CD4-positive, CD25-positive, alpha-beta regulatory T cell (primary cell): ENCODE measurements around the gene CEP104. TPM values are rescaled to one million over a fixed set of nuclear protein-coding genes. Genes with fewer than 3 reads are reported as not detected.

Source experiments
- ATAC-seq, 2 donors: fragments of 150-1000 bp; cut with Tn5 transposase; one replicate each; pipeline ENCODE4 v1.10.0; 2021; ENCODE audit warnings: low read depth in 2 of 2, moderate number of reproducible peaks in 2 of 2, moderate library complexity in 1 of 2
- DNase-seq, 3 donors: peaks; one replicate each; pipeline versions ENCODE4 v3.0.0 to v3.0.0-alpha.2; 2012 to 2022; ENCODE audit warnings: mixed read lengths in 1 of 3
- H3K27ac ChIP-seq: one replicate; pipeline ENCODE4 v1.7.0; 2013; ENCODE audit warnings: mild to moderate bottlenecking, low read length; ENCODE audit not compliant: insufficient read depth, poor library complexity, severe bottlenecking
- H3K27me3 ChIP-seq: one replicate; pipeline ENCODE4 v1.7.0; 2013; ENCODE audit warnings: low read length; ENCODE audit not compliant: control insufficient read depth, insufficient read depth
- H3K36me3 ChIP-seq: one replicate; pipeline ENCODE4 v1.7.0; 2013; ENCODE audit warnings: mild to moderate bottlenecking, low read length, moderate library complexity; ENCODE audit not compliant: control insufficient read depth, insufficient read depth
- H3K4me1 ChIP-seq: 2 replicates; pipeline ENCODE4 v1.7.0; 2013; ENCODE audit warnings: mild to moderate bottlenecking, low read length; ENCODE audit not compliant: insufficient read depth, control insufficient read depth, poor library complexity, severe bottlenecking
- H3K4me3 ChIP-seq: one replicate; pipeline ENCODE4 v1.7.0; 2013; ENCODE audit warnings: low read depth, mild to moderate bottlenecking, low read length, moderate library complexity
- H3K9me3 ChIP-seq, 2 experiments: 1 replicate in 1 of 2; 2 replicates in 1 of 2; pipeline ENCODE4 v1.7.0; 2013; ENCODE audit warnings: low read length in 2 of 2, mild to moderate bottlenecking in 1 of 2, moderate library complexity in 1 of 2; ENCODE audit not compliant: control insufficient read depth in 2 of 2
- H3K27ac Mint-ChIP-seq, 3 donors: one replicate each; pipeline ENCODE4 v1.8.0; 2020 to 2022; ENCODE audit warnings: mild to moderate bottlenecking in 3 of 3, mixed read lengths in 3 of 3, moderate library complexity in 2 of 3
- H3K27me3 Mint-ChIP-seq: one replicate; pipeline ENCODE4 v1.8.0; 2022; ENCODE audit warnings: mild to moderate bottlenecking, mixed read lengths
- H3K36me3 Mint-ChIP-seq: one replicate; pipeline ENCODE4 v1.8.0; 2020; ENCODE audit warnings: mixed read lengths
- H3K4me1 Mint-ChIP-seq, 4 donors: one replicate each; pipeline ENCODE4 v1.8.0; 2020 to 2022; ENCODE audit warnings: mixed read lengths in 4 of 4, mild to moderate bottlenecking in 1 of 4
- H3K4me3 Mint-ChIP-seq, 4 donors: one replicate each; pipeline ENCODE4 v1.8.0; 2020 to 2022; ENCODE audit warnings: mild to moderate bottlenecking in 4 of 4, mixed read lengths in 4 of 4, moderate library complexity in 3 of 4
- H3K9me3 Mint-ChIP-seq, 7 donors: one replicate each; pipeline ENCODE4 v1.8.0; 2020 to 2022; ENCODE audit warnings: mixed read lengths in 7 of 7, mild to moderate bottlenecking in 3 of 7, moderate library complexity in 2 of 7
- polyA plus RNA-seq, 4 donors: library from polyadenylated mRNA; unstranded; fragments of 300-500 nt; fragmentation: Illumina TruSeq; gene quantifications; one replicate each; pipeline ENCODE4 v1.2.3, GENCODE V29; 2021
- total RNA-seq: library from RNA; stranded (reverse); gene quantifications from one replicate; pipeline ENCODE4 v1.2.3, GENCODE V29; 2022

CEP104 gene
- total and polyA plus RNA-seq, 5 donors from 2014 or later = 13.5 to 42.3 (median 14.6) TPM

DNA sequence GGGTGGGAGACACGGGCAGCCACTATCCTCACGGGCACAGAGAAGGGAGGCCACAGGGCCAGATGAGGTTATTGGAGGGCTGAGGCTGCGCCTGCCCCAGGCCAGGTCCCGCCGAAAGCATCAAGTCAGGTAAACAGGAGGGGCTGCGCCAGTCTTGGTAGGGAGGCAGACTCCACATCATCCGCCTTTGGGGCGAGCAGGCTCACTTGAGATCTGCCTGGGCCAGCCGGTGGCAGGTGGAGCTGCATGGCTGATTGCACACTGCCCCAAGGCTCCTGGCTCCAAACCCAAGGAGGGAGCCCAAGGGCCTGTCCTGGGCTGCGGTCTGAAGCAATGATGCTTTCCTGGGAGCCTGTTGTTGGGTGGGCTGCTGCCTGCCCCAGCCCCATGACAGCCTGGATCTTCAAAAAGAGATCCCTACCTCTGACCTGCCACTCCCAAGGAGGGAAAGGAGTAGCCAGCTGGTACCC lies 79.9 kb downstream of the CEP104 start:
- no peak overlapping the region for H3K27ac Mint-ChIP-seq
- Histone ChIP-seq H3K9me3 (no peaks in the 10 kb centered on the region), H3K27ac (no peak overlapping the region), H3K27me3 (no peaks in the 10 kb centered on the region), H3K4me1 (peaks cover 11% of the 10 kb centered on the region), H3K4me3 (no peak overlapping the region), H3K36me3 (peaks cover 13% of the 10 kb centered on the region)
- no peaks in the 10 kb centered on the region for H3K9me3 Mint-ChIP-seq
- peaks cover 22% of the 10 kb centered on the region for H3K36me3 Mint-ChIP-seq
- H3K4me1 Mint-ChIP-seq = peaks cover 0 to 9% (median 0%) of the 10 kb centered on the region in 4 donors
- no peaks in the 10 kb centered on the region for H3K27me3 Mint-ChIP-seq
- ATAC-seq (no peak), DNase-seq (no peak)
- no peak overlapping the region for H3K4me3 Mint-ChIP-seq

DNA sequence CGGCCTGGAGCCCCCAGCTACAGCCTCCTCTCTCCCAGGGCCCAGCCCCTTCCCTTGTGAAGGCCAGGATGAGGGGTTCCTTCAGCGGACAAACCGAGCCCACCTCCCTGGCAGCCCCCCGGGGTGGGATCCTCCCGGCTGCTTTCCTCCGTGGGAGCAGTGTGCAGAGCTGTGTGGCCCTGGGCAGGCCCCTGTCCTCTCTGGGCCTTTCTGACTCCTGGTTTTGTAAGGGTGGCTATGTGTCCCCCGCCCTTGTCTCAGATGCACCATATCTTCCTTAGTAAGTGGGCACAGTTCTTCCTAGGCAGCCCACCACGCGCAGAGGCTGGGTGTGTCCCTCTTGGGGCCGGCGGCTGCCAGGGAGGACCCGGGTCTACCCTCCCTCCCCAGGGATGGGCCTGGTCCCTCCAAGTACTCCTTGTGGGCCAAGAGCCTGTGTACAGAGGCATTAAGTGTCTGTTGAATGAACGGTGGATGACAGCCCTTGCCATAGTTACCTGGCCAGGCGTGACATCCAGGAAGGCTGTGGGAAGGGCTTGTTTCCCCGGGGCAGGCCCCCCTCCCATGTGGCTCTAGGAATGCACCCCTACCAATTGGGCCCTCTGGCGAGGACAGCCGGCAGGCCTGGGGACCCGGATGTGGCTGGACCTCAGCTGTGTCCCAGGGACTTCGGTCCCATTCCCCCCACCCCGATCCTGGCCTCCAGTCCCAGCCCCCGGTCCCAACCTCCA lies 80.6 kb downstream of the CEP104 start:
- Mint-ChIP-seq H3K4me1 (peaks cover 0 to 15% (median 0%) of the 10 kb centered on the region in 4 donors), H3K27me3 (no peaks in the 10 kb centered on the region), H3K36me3 (peaks cover 15% of the 10 kb centered on the region), H3K4me3 (peak overlapping the region in 1 of 4 donors; percentile 64), H3K27ac (no peak overlapping the region), H3K9me3 (no peaks in the 10 kb centered on the region)
- ATAC-seq = no peak
- Histone ChIP-seq H3K36me3 (peaks cover 6% of the 10 kb centered on the region), H3K4me3 (no peak overlapping the region), H3K27ac (no peak overlapping the region), H3K27me3 (no peaks in the 10 kb centered on the region), H3K9me3 (no peaks in the 10 kb centered on the region), H3K4me1 (peaks cover 18% of the 10 kb centered on the region)
- DNase-seq = no peak

DNA sequence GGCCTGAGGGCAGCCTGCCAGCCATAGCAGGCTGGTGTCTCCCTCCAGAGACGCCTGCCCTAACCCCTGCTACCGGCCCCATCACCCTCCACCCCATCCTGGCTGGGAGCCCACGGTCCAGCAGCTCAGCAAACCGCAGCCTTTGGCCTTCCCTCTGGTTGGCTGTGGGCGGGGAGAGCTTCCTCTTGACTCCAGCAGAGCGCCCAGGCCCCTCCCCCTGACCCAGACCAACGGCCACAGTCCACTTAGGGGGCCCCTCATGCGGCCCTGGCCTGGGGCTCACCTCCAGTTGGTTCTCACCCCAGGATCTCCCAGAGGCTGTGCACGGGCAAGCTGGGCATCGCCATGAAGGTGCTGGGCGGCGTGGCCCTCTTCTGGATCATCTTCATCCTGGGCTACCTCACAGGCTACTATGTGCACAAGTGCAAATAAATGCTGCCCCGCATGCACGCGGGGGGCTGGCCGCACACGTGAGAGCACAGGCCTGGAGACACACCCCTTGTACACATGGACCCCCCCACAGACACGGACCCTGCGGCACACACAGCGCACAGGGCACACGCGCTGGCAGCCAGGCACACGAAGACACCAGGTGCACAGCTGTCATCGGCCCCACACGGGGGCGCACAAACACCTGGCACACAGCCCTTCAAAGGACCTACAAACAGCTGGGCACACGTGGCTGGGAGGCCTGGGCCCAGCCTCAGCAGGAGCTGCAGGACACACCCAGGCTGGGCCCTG lies 81.4 kb downstream of the CEP104 start:
- Mint-ChIP-seq H3K27me3 (no peaks in the 10 kb centered on the region), H3K9me3 (no peaks in the 10 kb centered on the region), H3K4me1 (peaks cover 0 to 20% (median 0%) of the 10 kb centered on the region in 4 donors), H3K36me3 (peaks cover 12% of the 10 kb centered on the region), H3K4me3 (peak overlapping the region in 2 of 4 donors; percentile 21 to 64), H3K27ac (no peak overlapping the region)
- Histone ChIP-seq H3K27me3 (no peaks in the 10 kb centered on the region), H3K4me1 (peaks cover 22% of the 10 kb centered on the region), H3K4me3 (no peak overlapping the region), H3K27ac (no peak overlapping the region), H3K36me3 (no peaks in the 10 kb centered on the region), H3K9me3 (no peaks in the 10 kb centered on the region)
- ATAC-seq (peak in 1 of 2 donors; percentile 33), DNase-seq (peak in 2 of 3 donors; percentile 46 to 71)

GRCh38 chr1:3774946-3775489 lies 82.0 kb downstream of the CEP104 start:
- H3K36me3 ChIP-seq = no peaks in the 10 kb centered on the region
- peaks cover 22% of the 10 kb centered on the region for H3K4me1 ChIP-seq
- no peaks in the 10 kb centered on the region for H3K27me3 ChIP-seq
- no peaks in the 10 kb centered on the region for H3K9me3 ChIP-seq
- peaks cover 5% of the 10 kb centered on the region for H3K36me3 Mint-ChIP-seq
- ATAC-seq (no peak), DNase-seq (no peak)
- no peak overlapping the region for H3K4me3 ChIP-seq
- H3K27me3 Mint-ChIP-seq = no peaks in the 10 kb centered on the region
- peaks cover 0 to 22% (median 0%) of the 10 kb centered on the region in 4 donors for H3K4me1 Mint-ChIP-seq
- no peak overlapping the region for H3K27ac Mint-ChIP-seq
- H3K4me3 Mint-ChIP-seq = no peak overlapping the region
- H3K27ac ChIP-seq = no peak overlapping the region
- peaks cover 0 to 2% (median 0%) of the 10 kb centered on the region in 7 donors for H3K9me3 Mint-ChIP-seq

- Histone ChIP-seq H3K27ac (no peak overlapping the region), H3K27me3 (no peaks in the 10 kb centered on the region), H3K4me1 (peaks cover 22% of the 10 kb centered on the region), H3K4me3 (no peak overlapping the region), H3K9me3 (no peaks in the 10 kb centered on the region), H3K36me3 (no peaks in the 10 kb centered on the region)
- no peak overlapping the region for H3K27ac Mint-ChIP-seq
- ATAC-seq (no peak), DNase-seq (no peak)
- H3K4me3 Mint-ChIP-seq = no peak overlapping the region
- peaks cover 0 to 2% (median 0%) of the 10 kb centered on the region in 7 donors for H3K9me3 Mint-ChIP-seq
- H3K27me3 Mint-ChIP-seq = no peaks in the 10 kb centered on the region
- peaks cover 0 to 22% (median 0%) of the 10 kb centered on the region in 4 donors for H3K4me1 Mint-ChIP-seq
- H3K36me3 Mint-ChIP-seq = no peaks in the 10 kb centered on the region
Measured at GRCh38 chr1:3774276-3774945, 82.6 kb downstream of the CEP104 start.

DNA sequence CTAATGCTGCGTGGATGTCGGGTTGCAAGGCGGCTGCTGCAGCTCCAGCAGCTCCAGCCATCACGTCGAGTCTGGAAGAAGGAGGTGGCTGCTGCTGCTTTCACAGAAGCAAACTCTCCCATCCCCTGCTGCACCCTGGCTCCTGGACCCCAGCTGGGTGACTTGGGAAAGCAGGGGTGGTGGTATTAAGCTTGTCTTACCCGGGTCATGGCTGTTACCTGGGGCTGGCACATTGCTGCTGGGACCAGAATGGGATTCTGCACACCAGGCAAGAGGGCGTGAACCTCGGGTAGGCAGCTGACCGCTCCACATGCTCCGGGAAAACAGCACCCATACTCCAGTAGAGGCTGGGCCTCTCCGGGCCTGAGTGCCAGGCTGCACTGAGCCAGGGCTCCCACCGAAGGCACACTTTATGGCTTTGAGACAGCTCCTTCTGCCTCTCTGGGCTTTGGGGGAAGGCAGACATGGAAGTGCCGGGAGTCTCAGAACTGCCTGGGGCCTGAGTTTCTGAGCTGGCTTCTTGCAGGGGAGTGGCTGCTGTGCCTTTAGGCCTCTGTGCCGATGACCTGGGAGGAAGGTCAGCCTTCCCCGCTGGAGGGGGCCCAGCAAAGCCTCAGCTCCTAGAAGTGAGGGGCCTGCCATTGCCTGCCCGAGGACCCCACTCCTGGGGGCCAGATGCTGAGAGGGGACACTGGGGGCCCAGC lies 83.3 kb downstream of the CEP104 start:
- Histone ChIP-seq H3K4me3 (no peak overlapping the region), H3K9me3 (no peaks in the 10 kb centered on the region), H3K27ac (no peak overlapping the region), H3K27me3 (no peaks in the 10 kb centered on the region), H3K4me1 (peaks cover 22% of the 10 kb centered on the region), H3K36me3 (no peaks in the 10 kb centered on the region)
- H3K4me1 Mint-ChIP-seq = peaks cover 0 to 22% (median 0%) of the 10 kb centered on the region in 4 donors
- DNase-seq = no peak
- no peak overlapping the region for H3K27ac Mint-ChIP-seq
- ATAC-seq = no peak
- H3K4me3 Mint-ChIP-seq = peak overlapping the region in 3 of 4 donors; percentile 52 to 81 (median 69)
- H3K36me3 Mint-ChIP-seq = no peaks in the 10 kb centered on the region
- no peaks in the 10 kb centered on the region for H3K27me3 Mint-ChIP-seq
- H3K9me3 Mint-ChIP-seq = peaks cover 0 to 2% (median 0%) of the 10 kb centered on the region in 7 donors
